HG03460 (cell line): ENCODE measurements around the gene EDC3.
A peak's percentile ranks its signal among the peaks of the same experiment; 100 is the strongest.
"Not testable (repeated sequence)": the region's sequence is repeated elsewhere in the genome, so short reads cannot be mapped to it uniquely, and the experiment has no call there.

Experiments
- ATAC-seq: cut with Tn5 transposase; IDR thresholded peaks from one replicate; pipeline ENCODE4 v1.9.1; 2021; ENCODE audit not compliant: unreplicated experiment

Gene EDC3

GRCh38 chr15:74612677-74613076 is 83.1 kb downstream of the EDC3 start:
- no peak for ATAC-seq

GRCh38 chr15:74611834-74612233 is 84.0 kb downstream of the EDC3 start:
- no peak for ATAC-seq

GRCh38 chr15:74611341-74611740 is 84.5 kb downstream of the EDC3 start:
- ATAC-seq: no peak

GRCh38 chr15:74610302-74610951 is 85.4 kb downstream of the EDC3 start:
- no peak for ATAC-seq

- no peak for ATAC-seq
Observed at GRCh38 chr15:74609938-74610301, 85.9 kb downstream of the EDC3 start.

- ATAC-seq: no peak
Observed at GRCh38 chr15:74608786-74609185, 87.0 kb downstream of the EDC3 start.

- no peak for ATAC-seq
Observed at GRCh38 chr15:74605795-74606150, 90.1 kb downstream of the EDC3 start.

- no peak for ATAC-seq
Observed at GRCh38 chr15:74604983-74605794, 90.6 kb downstream of the EDC3 start.

GRCh38 chr15:74603789-74604705 is 91.8 kb downstream of the EDC3 start:
- no peak for ATAC-seq

- ATAC-seq: no peak
Observed at GRCh38 chr15:74603026-74603788, 92.6 kb downstream of the EDC3 start.

GRCh38 chr15:74599156-74599555 is 96.7 kb downstream of the EDC3 start:
- no peak for ATAC-seq

- peak; percentile 88 for ATAC-seq
Observed at GRCh38 chr15:74598126-74598842, 97.5 kb downstream of the EDC3 start.

- ATAC-seq: not testable (repeated sequence)
Observed at GRCh38 chr15:74597146-74597705, 98.6 kb downstream of the EDC3 start.

- not testable (repeated sequence) for ATAC-seq
Observed at GRCh38 chr15:74596736-74597135, 99.1 kb downstream of the EDC3 start.

- no peak for ATAC-seq
Observed at GRCh38 chr15:74595271-74595670, 100.6 kb downstream of the EDC3 start.

GRCh38 chr15:74594455-74594854 is 101.4 kb downstream of the EDC3 start:
- ATAC-seq: no peak

GRCh38 chr15:74593122-74593521 is 102.7 kb downstream of the EDC3 start:
- ATAC-seq: no peak

GRCh38 chr15:74592222-74592621 is 103.6 kb downstream of the EDC3 start:
- no peak for ATAC-seq

- no peak for ATAC-seq
Observed at GRCh38 chr15:74589826-74590225, 106.0 kb downstream of the EDC3 start.

- no peak for ATAC-seq
Observed at GRCh38 chr15:74585857-74586256, 110.0 kb downstream of the EDC3 start.
